HepG2 (cell line): ENCODE results near the gene PATZ1. TPM values are rescaled to one million over a fixed set of nuclear protein-coding genes. Genes with fewer than 3 reads are reported as not detected.

Experiments used
- ARID5B ChIP-seq: IDR thresholded peaks from 2 replicates; pipeline ENCODE4 v1.4.0; 2020; ENCODE audit warnings: mild to moderate bottlenecking, missing genetic modification reagents
- BHLHE40 ChIP-seq: IDR thresholded peaks from 2 replicates; pipeline ENCODE4 v1.6.1; 2011; ENCODE audit warnings: low read length, improper control_type of control experiment
- CENPT ChIP-seq: sonication (generic); formaldehyde crosslinking; IDR thresholded peaks from 2 replicates; pipeline ENCODE4 v1.8.0; 2022; ENCODE audit warnings: low read depth, mild to moderate bottlenecking, moderate library complexity, missing genetic modification reagents
- EP300 ChIP-seq, 3 experiments: sonication (generic) in 1 of 3; formaldehyde crosslinking in 1 of 3; IDR thresholded peaks; 2 replicates each; pipeline versions ENCODE4 v1.5.1 to v1.6.1; 2011 to 2020; ENCODE audit warnings: low read depth in 2 of 3, low read length in 2 of 3, borderline replicate concordance in 1 of 3, improper control_type of control experiment in 1 of 3, mild to moderate bottlenecking in 1 of 3, missing genetic modification reagents in 1 of 3, moderate library complexity in 1 of 3
- ETV5 ChIP-seq: IDR thresholded peaks from 2 replicates; pipeline ENCODE4 v1.6.1; 2018; ENCODE audit warnings: missing biosample characterization, missing genetic modification reagents, inconsistent platforms, borderline replicate concordance
- KDM3A ChIP-seq: IDR thresholded peaks from 2 replicates; pipeline ENCODE4 v1.6.1; 2018; ENCODE audit warnings: low read depth, missing compliant biosample characterization
- RBM22 ChIP-seq: fragments of 200-400 bp; formaldehyde crosslinking; optimal IDR thresholded peaks from 2 replicates; pipeline ENCODE3; 2017; ENCODE audit warnings: mild to moderate bottlenecking, low read length, moderate library complexity
- ZBTB40 ChIP-seq, 2 experiments: fragments of 450-650 bp in 1 of 2; sonication (generic) in 1 of 2; formaldehyde crosslinking in 1 of 2; IDR thresholded peaks; 2 replicates each; pipeline versions ENCODE4 v1.6.1 to v1.8.0; 2016 to 2022; ENCODE audit warnings: antibody characterized with exemption in 1 of 2, mild to moderate bottlenecking in 1 of 2, missing genetic modification reagents in 1 of 2
- ZNF138 ChIP-seq: sonication (generic); formaldehyde crosslinking; IDR thresholded peaks from 2 replicates; pipeline ENCODE4 v1.5.0; 2020; ENCODE audit warnings: mild to moderate bottlenecking, low read depth, missing genetic modification reagents
- ZNF280B ChIP-seq: sonication (generic); formaldehyde crosslinking; IDR thresholded peaks from 2 replicates; pipeline ENCODE4 v1.5.0; 2020; ENCODE audit warnings: missing genetic modification reagents, mild to moderate bottlenecking, borderline replicate concordance
- ZNF614 ChIP-seq: IDR thresholded peaks from 2 replicates; pipeline ENCODE4 v1.6.1; 2018; ENCODE audit warnings: missing biosample characterization, missing genetic modification reagents, inconsistent platforms, borderline replicate concordance
- ZNF782 ChIP-seq: sonication (generic); formaldehyde crosslinking; IDR thresholded peaks from 2 replicates; pipeline ENCODE4 v1.4.0; 2020; ENCODE audit warnings: missing genetic modification reagents, mild to moderate bottlenecking, borderline replicate concordance
- polyA plus RNA-seq, 8 experiments: library from polyadenylated mRNA; depleted of rRNA in 3 of 8; stranded (reverse) in 7 of 8; unstranded in 1 of 8; fragments of >200 nt; fragmentation: Illumina TruSeq in 4 of 8; extraction: Trizol in 4 of 8; gene quantifications; 2 replicates each; pipeline versions ENCODE4 v1.2.1 to v1.2.3, GENCODE V29; 2011 to 2016; ENCODE audit warnings: low read depth in 4 of 8, missing spikeins in 1 of 8, mixed read lengths in 1 of 8; ENCODE audit not compliant: insufficient read depth in 1 of 8
- total RNA-seq, 5 experiments: library from RNA; depleted of rRNA; stranded (reverse); fragments of >200 nt; fragmentation: Illumina TruSeq; extraction: Trizol; gene quantifications; 2 replicates each; pipeline ENCODE4 v1.2.3, GENCODE V29; 2016; ENCODE audit warnings: low read depth in 1 of 5

Gene PATZ1
- total and polyA plus RNA-seq, 2 of the 13 experiments (the other 11 are each of a cell fraction or from before 2014, with no cell fraction given): 24.9 to 30.5 TPM

GRCh38 chr22:31292236-31292989 is 53.7 kb downstream of the PATZ1 start, which contains the start of gene PIK3IP1 (continued):
- TF ChIP-seq ZNF782 (CRISPR knock-in tag): peak; percentile 63; the same call in 1 of the 2 replicates
- 0 out of 2 replicates have a peak, but pooled peaks have one; percentile 46 for TF ChIP-seq KDM3A
- TF ChIP-seq ZBTB40 (IDR thresholded peaks at IDR 0.05): no peak
- TF ChIP-seq ZBTB40 (CRISPR knock-in tag; IDR thresholded peaks at IDR 0.05): no peak
- no peak for TF ChIP-seq CENPT
- peak; percentile 71; the same call in 1 of the 2 replicates for TF ChIP-seq ZNF614
- no peak for TF ChIP-seq ZNF280B (CRISPR knock-in tag)
- no peak for TF ChIP-seq EP300 (IDR thresholded peaks at IDR 0.05; ENCODE audit: low read depth in 2 of 2, low read length in 2 of 2)
- TF ChIP-seq EP300 (CRISPR knock-in tag; IDR thresholded peaks at IDR 0.05; ENCODE audit: borderline replicate concordance): no peak
- no peak for TF ChIP-seq ZNF138
- TF ChIP-seq BHLHE40: 0 out of 2 replicates have a peak, but pooled peaks have one; percentile 38
- peak; percentile 37; the same call in 1 of the 2 replicates for TF ChIP-seq ARID5B
- no peak for TF ChIP-seq RBM22
- TF ChIP-seq ETV5 (CRISPR knock-in tag): peak; percentile 34; the same call in 1 of the 2 replicates
